ENCODE data around the gene CCT8. TPM values are rescaled to one million over a fixed set of nuclear protein-coding genes. Genes with fewer than 3 reads are reported as not detected.

Gene CCT8
- total RNA-seq, 1 experiment from 2014 or later: 244 TPM

GRCh38 chr21:29024474-29025327 lies 48.7 kb downstream of the CCT8 start, which contains the start of gene USP16:
TSS of gene USP16 (plus strand) at chr21:29024668. CDS start at chr21:29027914, 3,246 bp downstream.
- Histone ChIP-seq H3K4me1 (ENCODE audit: insufficient read depth, low read length) (peaks cover 15% of the 10 kb centered on the region), H3K9ac (ENCODE audit: low read length) (peak within 1 kb of the TSS; percentile 95), H3K9me3 (ENCODE audit: low read length) (no peaks in the 10 kb centered on the region), H3K4me3 (ENCODE audit: low read length) (peak within 1 kb of the TSS; percentile 78), H3K4me2 (ENCODE audit: low read length) (peak within 1 kb of the TSS; percentile 92), H3K9me2 (replicated peaks; ENCODE audit: low read length) (no peaks in the 10 kb centered on the region), H3K79me2 (ENCODE audit: low read length) (peaks cover 32% of the 10 kb centered on the region), H4K20me1 (ENCODE audit: low read length) (no peaks in the 10 kb centered on the region), H3F3A (ENCODE audit: low read length, unreplicated experiment) (no peaks in the 10 kb centered on the region), H3K27ac (ENCODE audit: low read length) (peak within 1 kb of the TSS; percentile 89), H3K27me3 (ENCODE audit: low read length) (no peaks in the 10 kb centered on the region), H2AFZ (ENCODE audit: low read length) (peak within 1 kb of the TSS; percentile 87), H3K36me3 (ENCODE audit: low read depth, low read length) (0 out of 2 replicates have a peak, but pooled peaks cover 4% of the 10 kb centered on the region)
- intact Hi-C loops (cut with micrococcal nuclease): loop anchor here (2.0 kb wide), 2 partner anchors 32 to 48 kb away; partner anchors contain the start of genes CCT8 and LTN1
- DNase-seq (peak; percentile 99), ATAC-seq (peak; percentile 98)
- CTCF ChIA-PET: no interaction called here
- BruUV-seq (replicated peaks): no TSS peak
- POLR2A ChIA-PET (ENCODE audit: unreplicated experiment): interaction anchor here (0.6 to 1.7 kb wide), 11 partner anchors 22 to 1382 kb away, joined by 3 to 15 read pairs (median 4); partner anchors contain the start of genes CCT8 and LTN1
- no peak for TF ChIP-seq EZH2phosphoT487 (IDR thresholded peaks at IDR 0.05; ENCODE audit: borderline replicate concordance, low read length)
- TF ChIP-seq CTCF (conservative IDR thresholded peaks at IDR 0.05; ENCODE audit: low read depth, low read length): no peak
- TF ChIP-seq EZH2 (IDR thresholded peaks at IDR 0.05; ENCODE audit: low read length, unreplicated experiment): no peak

- Histone ChIP-seq H3K4me3 (ENCODE audit: low read length) (no peak overlapping the region), H2AFZ (ENCODE audit: low read length) (no peak overlapping the region), H3K9ac (ENCODE audit: low read length) (no peak overlapping the region), H3K9me3 (ENCODE audit: low read length) (no peaks in the 10 kb centered on the region), H3K4me2 (ENCODE audit: low read length) (no peak overlapping the region), H3K9me2 (replicated peaks; ENCODE audit: low read length) (no peaks in the 10 kb centered on the region), H4K20me1 (ENCODE audit: low read length) (no peaks in the 10 kb centered on the region), H3K27me3 (ENCODE audit: low read length) (no peaks in the 10 kb centered on the region), H3F3A (ENCODE audit: low read length, unreplicated experiment) (no peaks in the 10 kb centered on the region), H3K4me1 (ENCODE audit: insufficient read depth, low read length) (peaks cover 25% of the 10 kb centered on the region), H3K27ac (ENCODE audit: low read length) (no peak overlapping the region), H3K79me2 (ENCODE audit: low read length) (peaks cover 47% of the 10 kb centered on the region), H3K36me3 (ENCODE audit: low read depth, low read length) (no peaks in the 10 kb centered on the region)
- DNase-seq: peak; percentile 25
- BruUV-seq (replicated peaks): no TSS peak
- TF ChIP-seq EZH2 (IDR thresholded peaks at IDR 0.05; ENCODE audit: low read length, unreplicated experiment): no peak
- TF ChIP-seq EZH2phosphoT487 (IDR thresholded peaks at IDR 0.05; ENCODE audit: borderline replicate concordance, low read length): no peak
- TF ChIP-seq CTCF (conservative IDR thresholded peaks at IDR 0.05; ENCODE audit: low read depth, low read length): no peak
- ChIA-PET CTCF (interaction anchor here (0.6 kb wide), 1 partner anchor 49 kb away, joined by 3 read pairs; no protein-coding TSS in a partner anchor), POLR2A (ENCODE audit: unreplicated experiment) (interaction anchor here (0.6 kb wide), 1 partner anchor 69 kb away, joined by 12 read pairs; no protein-coding TSS in a partner anchor)
- intact Hi-C loops (cut with micrococcal nuclease): no loop called here
- ATAC-seq: no peak
Observed at GRCh38 chr21:29022166-29022565, 51.3 kb downstream of the CCT8 start.
